ENCODE results near the gene NUTM2E.
"Not testable (repeated sequence)": the region's sequence is repeated elsewhere in the genome, so short reads cannot be mapped to it uniquely, and the experiment has no call there.

GRCh38 chr10:79823387-79823786 is 3.2 kb upstream of the NUTM2E start:
- TF ChIP-seq CTCF (IDR thresholded peaks at IDR 0.05); EZH2 (IDR thresholded peaks at IDR 0.05; ENCODE audit: borderline replicate concordance, insufficient read depth, low read depth, low read length, poor library complexity, severe bottlenecking): not testable (repeated sequence)
